WERI-Rb-1 (cell line): ENCODE results near the gene CALM1.

Experiments used
- DNase-seq: peaks from one replicate; pipeline ENCODE4 v3.0.0-alpha.2; 2020
- H3K27ac ChIP-seq: fragments of 250-450 bp; sonication (Bioruptor Pico); 2 replicates; pipeline ENCODE4 v1.5.1; 2020; ENCODE audit warnings: mild to moderate bottlenecking, moderate library complexity
- H3K27me3 ChIP-seq: fragments of 250-450 bp; sonication (Bioruptor Pico); 2 replicates; pipeline ENCODE4 v1.5.1; 2021; ENCODE audit warnings: mild to moderate bottlenecking, low read depth, moderate library complexity; ENCODE audit not compliant: insufficient read depth, severe bottlenecking
- H3K36me3 ChIP-seq: fragments of 250-450 bp; sonication (Bioruptor Pico); 2 replicates; pipeline ENCODE4 v1.5.1; 2020; ENCODE audit warnings: mild to moderate bottlenecking, moderate library complexity
- H3K4me3 ChIP-seq: 2 replicates; pipeline ENCODE4 v1.5.1; 2011; ENCODE audit warnings: low read depth, mild to moderate bottlenecking, control low read depth, low read length
- H3K9me3 ChIP-seq: fragments of 250-450 bp; sonication (Bioruptor Pico); 2 replicates; pipeline ENCODE4 v1.5.1; 2021; ENCODE audit warnings: mild to moderate bottlenecking, moderate library complexity; ENCODE audit not compliant: severe bottlenecking
- TF ChIP-seq, protein P1 (sequence below): IDR thresholded peaks from 2 replicates; pipeline ENCODE4 v1.5.1; 2011; ENCODE audit warnings: low read depth, mild to moderate bottlenecking, control low read depth, inconsistent platforms, low read length

The CALM1 gene

GRCh38 chr14:90443161-90444076 lies 46.6 kb downstream of the CALM1 start:
- DNase-seq: peak; percentile 79

DNA sequence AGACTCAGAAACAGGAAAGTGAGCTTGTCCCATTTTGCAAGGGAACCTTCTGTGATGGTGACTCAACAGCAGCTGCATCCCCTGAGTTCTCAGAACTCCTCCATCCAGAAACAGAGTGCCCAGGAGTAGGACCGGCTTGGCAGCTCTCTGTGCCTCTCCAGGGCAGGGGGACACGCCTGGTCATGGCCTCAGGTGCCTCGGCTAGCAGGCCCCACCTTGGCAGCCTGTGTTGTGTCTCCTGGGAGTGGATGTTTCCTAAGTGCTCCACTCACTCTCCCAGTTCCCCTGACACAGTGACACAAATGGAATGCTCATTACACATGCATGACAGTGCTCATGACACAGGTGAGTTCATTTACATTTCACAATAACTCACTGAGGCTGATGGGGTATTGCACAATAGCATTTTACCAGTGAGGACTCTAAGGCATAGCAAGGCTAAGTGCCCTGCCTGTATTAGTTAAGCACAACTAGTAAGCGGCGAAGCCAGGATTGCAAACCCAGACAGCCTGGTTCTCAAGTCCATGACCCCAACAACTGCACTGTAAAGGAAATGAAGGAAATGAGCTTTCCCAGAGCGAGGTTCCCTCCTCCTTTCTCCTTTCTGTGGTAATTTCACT lies 47.4 kb downstream of the CALM1 start:
- TF ChIP-seq, protein P1, sequence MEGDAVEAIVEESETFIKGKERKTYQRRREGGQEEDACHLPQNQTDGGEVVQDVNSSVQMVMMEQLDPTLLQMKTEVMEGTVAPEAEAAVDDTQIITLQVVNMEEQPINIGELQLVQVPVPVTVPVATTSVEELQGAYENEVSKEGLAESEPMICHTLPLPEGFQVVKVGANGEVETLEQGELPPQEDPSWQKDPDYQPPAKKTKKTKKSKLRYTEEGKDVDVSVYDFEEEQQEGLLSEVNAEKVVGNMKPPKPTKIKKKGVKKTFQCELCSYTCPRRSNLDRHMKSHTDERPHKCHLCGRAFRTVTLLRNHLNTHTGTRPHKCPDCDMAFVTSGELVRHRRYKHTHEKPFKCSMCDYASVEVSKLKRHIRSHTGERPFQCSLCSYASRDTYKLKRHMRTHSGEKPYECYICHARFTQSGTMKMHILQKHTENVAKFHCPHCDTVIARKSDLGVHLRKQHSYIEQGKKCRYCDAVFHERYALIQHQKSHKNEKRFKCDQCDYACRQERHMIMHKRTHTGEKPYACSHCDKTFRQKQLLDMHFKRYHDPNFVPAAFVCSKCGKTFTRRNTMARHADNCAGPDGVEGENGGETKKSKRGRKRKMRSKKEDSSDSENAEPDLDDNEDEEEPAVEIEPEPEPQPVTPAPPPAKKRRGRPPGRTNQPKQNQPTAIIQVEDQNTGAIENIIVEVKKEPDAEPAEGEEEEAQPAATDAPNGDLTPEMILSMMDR: no peak
- Histone ChIP-seq H3K27ac (no peak overlapping the region), H3K9me3 (peaks cover 7% of the 10 kb centered on the region), H3K4me3 (no peak overlapping the region; the same call in 1 of the 2 replicates), H3K36me3 (no peaks in the 10 kb centered on the region), H3K27me3 (no peaks in the 10 kb centered on the region)
- DNase-seq: no peak

More at GRCh38 chr14:90443161-90444076, 46.6 kb downstream of the CALM1 start:
- no peak overlapping the region for H3K27ac ChIP-seq
- peaks cover 7% of the 10 kb centered on the region for H3K9me3 ChIP-seq
- H3K36me3 ChIP-seq: no peaks in the 10 kb centered on the region
- TF ChIP-seq, protein P1: no peak
- no peaks in the 10 kb centered on the region for H3K27me3 ChIP-seq
- peak overlapping the region; percentile 16 for H3K4me3 ChIP-seq

- peaks cover 7% of the 10 kb centered on the region for H3K9me3 ChIP-seq
- H3K27me3 ChIP-seq: no peaks in the 10 kb centered on the region
- H3K4me3 ChIP-seq: no peak overlapping the region
- no peaks in the 10 kb centered on the region for H3K36me3 ChIP-seq
- TF ChIP-seq, protein P1: no peak
- peak; percentile 29 for DNase-seq
- H3K27ac ChIP-seq: no peak overlapping the region
Observed at GRCh38 chr14:90445011-90445410, 48.2 kb downstream of the CALM1 start.

- DNase-seq: no peak
- Histone ChIP-seq H3K9me3 (peaks cover 7% of the 10 kb centered on the region), H3K27ac (no peak overlapping the region), H3K4me3 (no peak overlapping the region), H3K27me3 (no peaks in the 10 kb centered on the region), H3K36me3 (no peaks in the 10 kb centered on the region)
- TF ChIP-seq, protein P1: no peak
Observed at GRCh38 chr14:90446405-90446804, 49.6 kb downstream of the CALM1 start.

DNA sequence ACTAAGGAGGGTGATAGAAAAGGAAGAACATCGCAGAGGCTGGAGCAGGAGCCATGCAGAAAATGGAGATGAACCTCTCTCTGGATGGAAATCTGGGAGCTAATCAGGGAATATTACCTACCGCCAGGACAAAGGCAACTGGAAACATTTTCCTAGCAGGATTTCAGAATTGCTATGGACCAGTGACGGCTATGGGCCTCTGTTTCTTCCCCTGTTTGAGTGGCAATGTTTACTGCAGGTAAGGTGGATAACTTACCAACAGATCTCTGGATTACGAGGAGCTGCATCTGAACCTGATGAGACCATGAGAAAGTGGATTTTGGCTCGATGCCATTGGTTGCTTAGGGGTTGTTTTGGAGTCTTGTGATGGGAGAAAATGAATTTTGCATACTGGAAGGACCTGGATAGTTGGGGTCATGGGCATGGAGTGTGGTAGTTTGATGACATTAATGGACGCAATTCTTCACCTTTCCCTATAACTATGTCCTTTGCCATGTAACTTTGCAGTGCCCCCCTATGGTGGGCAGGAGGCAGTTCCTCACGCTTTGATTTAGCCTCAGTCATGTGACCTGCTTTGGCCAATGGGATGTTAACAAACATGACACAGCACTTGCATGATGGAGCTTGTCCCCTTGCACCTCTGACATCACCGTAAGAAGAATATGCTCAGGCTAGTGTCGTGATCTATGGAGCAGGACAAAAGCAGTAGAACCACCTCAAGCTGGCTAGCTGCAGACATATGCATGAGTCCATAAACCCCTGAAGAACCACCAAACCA lies 51.1 kb downstream of the CALM1 start:
- Histone ChIP-seq H3K27ac (no peak overlapping the region), H3K36me3 (no peaks in the 10 kb centered on the region), H3K27me3 (no peaks in the 10 kb centered on the region), H3K9me3 (peaks cover 7% of the 10 kb centered on the region), H3K4me3 (no peak overlapping the region)
- no peak for DNase-seq
- TF ChIP-seq, protein P1: peak; percentile 16; the same call in 1 of the 2 replicates
